Transverse colon (tissue), 3 donors: Measurements from ENCODE around the gene RTP5.

ENCODE experiments used
- EP300 ChIP-seq: sonication (generic); formaldehyde crosslinking; IDR thresholded peaks from one replicate; pipeline ENCODE4 v1.6.1; 2017; ENCODE audit warnings: antibody characterized with exemption, low read depth
- TF ChIP-seq, protein P1 (sequence below), 5 experiments: fragments of 200-600 bp in 3 of 5; fragments of 450-650 bp in 2 of 5; sonication (generic) in 3 of 5; IDR thresholded peaks; 1 replicate in 2 of 5; 2 replicates in 3 of 5; pipeline ENCODE4 v1.5.1; 2016 to 2017; ENCODE audit warnings: antibody characterized with exemption in 5 of 5, inconsistent platforms in 3 of 5, mild to moderate bottlenecking in 2 of 5, moderate library complexity in 1 of 5

GRCh38 chr2:241906826-241907570 lies 37.5 kb downstream of the RTP5 start:
- TF ChIP-seq, protein P1, sequence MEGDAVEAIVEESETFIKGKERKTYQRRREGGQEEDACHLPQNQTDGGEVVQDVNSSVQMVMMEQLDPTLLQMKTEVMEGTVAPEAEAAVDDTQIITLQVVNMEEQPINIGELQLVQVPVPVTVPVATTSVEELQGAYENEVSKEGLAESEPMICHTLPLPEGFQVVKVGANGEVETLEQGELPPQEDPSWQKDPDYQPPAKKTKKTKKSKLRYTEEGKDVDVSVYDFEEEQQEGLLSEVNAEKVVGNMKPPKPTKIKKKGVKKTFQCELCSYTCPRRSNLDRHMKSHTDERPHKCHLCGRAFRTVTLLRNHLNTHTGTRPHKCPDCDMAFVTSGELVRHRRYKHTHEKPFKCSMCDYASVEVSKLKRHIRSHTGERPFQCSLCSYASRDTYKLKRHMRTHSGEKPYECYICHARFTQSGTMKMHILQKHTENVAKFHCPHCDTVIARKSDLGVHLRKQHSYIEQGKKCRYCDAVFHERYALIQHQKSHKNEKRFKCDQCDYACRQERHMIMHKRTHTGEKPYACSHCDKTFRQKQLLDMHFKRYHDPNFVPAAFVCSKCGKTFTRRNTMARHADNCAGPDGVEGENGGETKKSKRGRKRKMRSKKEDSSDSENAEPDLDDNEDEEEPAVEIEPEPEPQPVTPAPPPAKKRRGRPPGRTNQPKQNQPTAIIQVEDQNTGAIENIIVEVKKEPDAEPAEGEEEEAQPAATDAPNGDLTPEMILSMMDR (IDR thresholded peaks at IDR 0.05) = no peak
- TF ChIP-seq EP300 = no peak
